SK-N-SH (cell line): ENCODE measurements around the gene SLC4A2. TPM values are rescaled to one million over a fixed set of nuclear protein-coding genes. Genes with fewer than 3 reads are reported as not detected.

Source experiments
- CTCF ChIA-PET: fragments of 300-600, 350-600 bp; formaldehyde crosslinking; extraction: SDS; loops from one replicate; lab custom pipeline; 2021; lab: Yijun Ruan, JAX
- POLR2A ChIA-PET: fragments of 350-600 bp; sonication (Branson Sonifier 250); formaldehyde crosslinking; extraction: SDS; loops from one replicate; lab custom pipeline; 2020; ENCODE audit warnings: antibody characterized with exemption, inconsistent platforms; lab: Yijun Ruan, JAX
- DNase-seq: peaks from one replicate; pipeline ENCODE4 v3.0.0; 2012
- H2AFZ ChIP-seq: fragments of 200-600 bp; sonication (generic); 2 replicates; pipeline ENCODE4 v1.8.1; 2016; ENCODE audit warnings: antibody characterized with exemption, mild to moderate bottlenecking, low read depth
- H3F3A ChIP-seq: fragments of 200-600 bp; sonication (generic); replicated peaks from 2 replicates; pipeline ENCODE3; 2016; ENCODE audit warnings: antibody characterized with exemption, mild to moderate bottlenecking; ENCODE audit not compliant: insufficient read depth
- H3K27ac ChIP-seq, 2 experiments: fragments of 200-500 bp in 1 of 2; fragments of 200-600 bp in 1 of 2; sonication (Bioruptor generic) in 1 of 2; sonication (generic), shearing (Covaris generic) in 1 of 2; 2 replicates each; pipeline versions ENCODE4 v1.5.1 to v1.6.1; 2014 to 2016; ENCODE audit warnings: low read depth in 2 of 2, inconsistent platforms in 1 of 2, low read length in 1 of 2, mild to moderate bottlenecking in 1 of 2, mixed read lengths in 1 of 2
- H3K27me3 ChIP-seq: fragments of 200-600 bp; sonication (generic), shearing (Covaris generic); 2 replicates; pipeline ENCODE4 v1.6.1; 2016; ENCODE audit warnings: mixed run types; ENCODE audit not compliant: insufficient read depth
- H3K36me3 ChIP-seq, 2 experiments: fragments of 200-500 bp in 1 of 2; fragments of 200-600 bp in 1 of 2; sonication (Bioruptor generic) in 1 of 2; sonication (generic) in 1 of 2; replicated peaks in 1 of 2; 2 replicates each; pipeline versions ENCODE3 to v1.5.1; 2014 to 2016; ENCODE audit warnings: low read length in 1 of 2, mild to moderate bottlenecking in 1 of 2; ENCODE audit not compliant: insufficient read depth in 2 of 2, control insufficient read depth in 1 of 2
- H3K4me1 ChIP-seq, 2 experiments: fragments of 200-500 bp in 1 of 2; fragments of 200-600 bp in 1 of 2; sonication (Bioruptor generic) in 1 of 2; sonication (generic), shearing (Covaris generic) in 1 of 2; 2 replicates each; pipeline versions ENCODE4 v1.5.1 to v1.6.1; 2014 to 2016; ENCODE audit warnings: low read depth in 1 of 2, low read length in 1 of 2, mixed run types in 1 of 2; ENCODE audit not compliant: insufficient read depth in 2 of 2, control insufficient read depth in 1 of 2
- H3K4me2 ChIP-seq: fragments of 200-600 bp; sonication (generic), shearing (Covaris generic); 2 replicates; pipeline ENCODE4 v1.6.1; 2017; ENCODE audit warnings: mixed run types
- H3K4me3 ChIP-seq, 2 experiments: fragments of 200-500 bp in 1 of 2; fragments of 200-600 bp in 1 of 2; sonication (Bioruptor generic) in 1 of 2; sonication (generic), shearing (Covaris generic) in 1 of 2; 2 replicates each; pipeline versions ENCODE4 v1.5.1 to v1.8.1; 2014 to 2016; ENCODE audit warnings: low read depth in 2 of 2, inconsistent platforms in 1 of 2, low read length in 1 of 2, mild to moderate bottlenecking in 1 of 2, mixed read lengths in 1 of 2, moderate library complexity in 1 of 2
- H3K79me2 ChIP-seq: fragments of 200-600 bp; sonication (generic); 2 replicates; pipeline ENCODE4 v1.8.1; 2017; ENCODE audit warnings: mild to moderate bottlenecking; ENCODE audit not compliant: insufficient read depth
- H3K9ac ChIP-seq: fragments of 200-600 bp; sonication (generic); 2 replicates; pipeline ENCODE4 v1.6.1; 2017; ENCODE audit warnings: mixed run types
- H3K9me2 ChIP-seq: fragments of 200-600 bp; sonication (generic); 2 replicates; pipeline ENCODE4 v1.6.1; 2017; ENCODE audit warnings: mixed run types
- H3K9me3 ChIP-seq: fragments of 200-600 bp; sonication (generic); 2 replicates; pipeline ENCODE4 v1.6.1; 2017; ENCODE audit warnings: mixed run types, mild to moderate bottlenecking, moderate library complexity
- H4K20me1 ChIP-seq: fragments of 200-600 bp; sonication (generic); 2 replicates; pipeline ENCODE4 v1.6.1; 2017; ENCODE audit warnings: mild to moderate bottlenecking, mixed run types; ENCODE audit not compliant: insufficient read depth
- CHD2 ChIP-seq: fragments of 150-350 bp; IDR thresholded peaks from 2 replicates; pipeline ENCODE4 v1.6.1; 2018; ENCODE audit warnings: low read length; ENCODE audit not compliant: partially characterized antibody
- EP300 ChIP-seq, 2 experiments: IDR thresholded peaks; 2 replicates each; pipeline versions ENCODE4 v1.4.0 to v1.6.1; 2012; ENCODE audit warnings: borderline replicate concordance in 1 of 2, low read depth in 1 of 2, low read length in 1 of 2
- FOSL2 ChIP-seq: IDR thresholded peaks from 2 replicates; pipeline ENCODE4 v1.4.0; 2012; ENCODE audit warnings: low read depth, mild to moderate bottlenecking, moderate library complexity, borderline replicate concordance
- FOXM1 ChIP-seq: IDR thresholded peaks from 2 replicates; pipeline ENCODE4 v1.4.0; 2012; ENCODE audit warnings: low read depth, mild to moderate bottlenecking
- GABPA ChIP-seq: IDR thresholded peaks from 2 replicates; pipeline ENCODE4 v1.4.0; 2012; ENCODE audit warnings: low read depth, mild to moderate bottlenecking
- GATA2 ChIP-seq: sonication (generic); formaldehyde crosslinking; IDR thresholded peaks from 2 replicates; pipeline ENCODE4 v1.5.0; 2020; ENCODE audit warnings: mild to moderate bottlenecking, missing genetic modification reagents
- NFIC ChIP-seq: IDR thresholded peaks from 2 replicates; pipeline ENCODE4 v1.4.0; 2012; ENCODE audit warnings: borderline replicate concordance
- NRF1 ChIP-seq: IDR thresholded peaks from 2 replicates; pipeline ENCODE4 v1.6.1; 2012; ENCODE audit warnings: low read depth, mild to moderate bottlenecking, low read length
- PBX3 ChIP-seq: IDR thresholded peaks from 2 replicates; pipeline ENCODE4; 2012
- POLR2AphosphoS5 ChIP-seq: IDR thresholded peaks from 2 replicates; pipeline ENCODE4 v1.6.1; 2012; ENCODE audit warnings: low read depth, low read length
- RAD21 ChIP-seq: IDR thresholded peaks from 2 replicates; pipeline ENCODE4 v1.6.1; 2012; ENCODE audit warnings: mild to moderate bottlenecking, low read length
- RCOR1 ChIP-seq: fragments of 150-350 bp; IDR thresholded peaks from 2 replicates; pipeline ENCODE4 v1.6.1; 2017; ENCODE audit warnings: antibody characterized with exemption, low read length
- SIN3A ChIP-seq: IDR thresholded peaks from 2 replicates; pipeline ENCODE4 v1.6.1; 2012; ENCODE audit warnings: low read depth, mild to moderate bottlenecking, low read length, moderate library complexity, borderline replicate concordance
- SMC3 ChIP-seq: IDR thresholded peaks from 2 replicates; pipeline ENCODE4 v1.6.1; 2012; ENCODE audit warnings: low read depth, low read length, improper control_type of control experiment
- TCF12 ChIP-seq: IDR thresholded peaks from 2 replicates; pipeline ENCODE4 v1.4.0; 2012
- TEAD4 ChIP-seq: IDR thresholded peaks from 2 replicates; pipeline ENCODE4 v1.4.0; 2012; ENCODE audit warnings: mild to moderate bottlenecking, borderline replicate concordance; ENCODE audit not compliant: insufficient read depth
- WGBS: methylation state at CpG from one replicate; pipeline ENCODE4 v1.1.6; 2017; ENCODE audit warnings: low lambda C conversion rate; 5-methylcytosine and 5-hydroxymethylcytosine counted together
- polyA plus RNA-seq, 3 experiments: library from polyadenylated mRNA; depleted of rRNA; stranded (reverse); fragments of >200 nt; gene quantifications; 2 replicates each; pipeline ENCODE4 v1.2.3, GENCODE V29; 2012
- TF ChIP-seq, protein P1 (sequence below): IDR thresholded peaks from 2 replicates; pipeline ENCODE4 v1.4.0; 2012; ENCODE audit warnings: low read depth, borderline replicate concordance
- TF ChIP-seq, protein P2 (sequence below): IDR thresholded peaks from 2 replicates; pipeline ENCODE4 v1.6.1; 2012; ENCODE audit warnings: mild to moderate bottlenecking, low read depth, low read length, moderate library complexity
- TF ChIP-seq, protein P3 (sequence below): IDR thresholded peaks from 2 replicates; pipeline ENCODE4 v1.4.0; 2012; ENCODE audit warnings: low read depth

SLC4A2 gene
- polyA plus RNA-seq, 1 of the 3 experiments (the other 2 are of a cell fraction): 167 TPM

- TF ChIP-seq NRF1: peak; percentile 46; the same call in 1 of the 2 replicates
- TF ChIP-seq NFIC: no peak; the same call in 1 of the 2 replicates
- TF ChIP-seq, protein P1, sequence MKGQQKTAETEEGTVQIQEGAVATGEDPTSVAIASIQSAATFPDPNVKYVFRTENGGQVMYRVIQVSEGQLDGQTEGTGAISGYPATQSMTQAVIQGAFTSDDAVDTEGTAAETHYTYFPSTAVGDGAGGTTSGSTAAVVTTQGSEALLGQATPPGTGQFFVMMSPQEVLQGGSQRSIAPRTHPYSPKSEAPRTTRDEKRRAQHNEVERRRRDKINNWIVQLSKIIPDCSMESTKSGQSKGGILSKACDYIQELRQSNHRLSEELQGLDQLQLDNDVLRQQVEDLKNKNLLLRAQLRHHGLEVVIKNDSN: no peak
- TF ChIP-seq, protein P2, sequence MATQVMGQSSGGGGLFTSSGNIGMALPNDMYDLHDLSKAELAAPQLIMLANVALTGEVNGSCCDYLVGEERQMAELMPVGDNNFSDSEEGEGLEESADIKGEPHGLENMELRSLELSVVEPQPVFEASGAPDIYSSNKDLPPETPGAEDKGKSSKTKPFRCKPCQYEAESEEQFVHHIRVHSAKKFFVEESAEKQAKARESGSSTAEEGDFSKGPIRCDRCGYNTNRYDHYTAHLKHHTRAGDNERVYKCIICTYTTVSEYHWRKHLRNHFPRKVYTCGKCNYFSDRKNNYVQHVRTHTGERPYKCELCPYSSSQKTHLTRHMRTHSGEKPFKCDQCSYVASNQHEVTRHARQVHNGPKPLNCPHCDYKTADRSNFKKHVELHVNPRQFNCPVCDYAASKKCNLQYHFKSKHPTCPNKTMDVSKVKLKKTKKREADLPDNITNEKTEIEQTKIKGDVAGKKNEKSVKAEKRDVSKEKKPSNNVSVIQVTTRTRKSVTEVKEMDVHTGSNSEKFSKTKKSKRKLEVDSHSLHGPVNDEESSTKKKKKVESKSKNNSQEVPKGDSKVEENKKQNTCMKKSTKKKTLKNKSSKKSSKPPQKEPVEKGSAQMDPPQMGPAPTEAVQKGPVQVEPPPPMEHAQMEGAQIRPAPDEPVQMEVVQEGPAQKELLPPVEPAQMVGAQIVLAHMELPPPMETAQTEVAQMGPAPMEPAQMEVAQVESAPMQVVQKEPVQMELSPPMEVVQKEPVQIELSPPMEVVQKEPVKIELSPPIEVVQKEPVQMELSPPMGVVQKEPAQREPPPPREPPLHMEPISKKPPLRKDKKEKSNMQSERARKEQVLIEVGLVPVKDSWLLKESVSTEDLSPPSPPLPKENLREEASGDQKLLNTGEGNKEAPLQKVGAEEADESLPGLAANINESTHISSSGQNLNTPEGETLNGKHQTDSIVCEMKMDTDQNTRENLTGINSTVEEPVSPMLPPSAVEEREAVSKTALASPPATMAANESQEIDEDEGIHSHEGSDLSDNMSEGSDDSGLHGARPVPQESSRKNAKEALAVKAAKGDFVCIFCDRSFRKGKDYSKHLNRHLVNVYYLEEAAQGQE: no peak; the same call in 1 of the 2 replicates
- peak in 1 of 2 experiments; percentile 34; a peak in 1 of 4 replicates for TF ChIP-seq EP300 (IDR thresholded peaks at IDR 0.05; ENCODE audit: borderline replicate concordance in 1 of 2, low read depth in 1 of 2, low read length in 1 of 2)
- peak; percentile 30; the same call in 1 of the 2 replicates for TF ChIP-seq RCOR1
- TF ChIP-seq, all 33 proteins: peak for 16
Measured at GRCh38 chr7:151080522-151081169, 21.3 kb downstream of the SLC4A2 start, which contains the start of gene FASTK (continued).

DNA sequence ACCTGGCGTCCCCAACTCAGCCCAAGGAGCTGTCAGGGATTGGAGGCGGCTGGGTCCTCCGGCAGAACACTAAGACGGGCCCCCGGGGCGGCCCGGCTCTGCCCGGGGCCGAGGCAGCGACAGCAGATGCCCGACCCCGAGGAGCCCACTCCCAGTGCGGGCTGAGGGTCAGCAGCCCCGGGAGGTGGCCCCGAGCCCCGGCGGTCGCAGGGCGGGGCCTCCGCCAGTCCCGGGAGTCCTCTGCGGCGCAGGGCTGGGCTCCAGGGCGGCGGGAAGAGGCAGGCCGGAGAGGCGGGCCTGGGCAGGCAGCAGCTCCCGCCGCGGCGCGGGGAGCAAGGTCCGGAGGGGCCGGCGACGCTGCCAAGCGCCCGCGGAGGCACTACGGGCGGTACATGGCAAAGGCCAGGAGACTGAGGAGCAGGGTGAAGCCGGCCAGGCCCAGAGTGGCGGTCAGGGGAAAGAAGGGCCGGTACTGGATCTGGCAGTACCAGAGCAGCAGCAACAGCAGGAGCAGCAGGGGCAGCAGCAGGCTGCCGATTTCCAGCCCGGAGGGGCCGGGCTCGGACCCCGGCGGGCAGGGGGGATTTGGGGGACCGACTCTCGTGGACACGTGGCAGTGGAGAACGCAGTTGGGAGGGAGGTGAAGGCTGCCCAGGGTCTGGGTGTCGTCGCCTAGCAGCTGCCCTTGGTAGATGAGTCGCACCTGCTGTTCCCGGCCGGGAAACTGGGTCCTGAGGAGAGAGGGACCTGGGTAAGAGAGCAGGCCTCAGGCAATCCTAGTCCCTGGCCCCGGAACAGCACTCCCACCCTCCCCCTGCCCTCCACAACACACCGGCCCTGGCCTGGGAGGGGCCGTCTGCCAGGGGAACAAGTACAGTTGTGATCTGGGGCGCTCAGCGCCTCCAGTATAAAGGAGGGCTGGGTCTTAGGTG is 22.0 kb downstream of the SLC4A2 start:
- ChIA-PET POLR2A (interaction anchor here (0.6 to 1.5 kb wide), 8 partner anchors 13 to 151 kb away, joined by 3 to 7 read pairs (median 4); partner anchors contain the start of genes ABCB8 and CHPF2), CTCF (interaction anchor here (0.7 to 21.3 kb wide), 6 partner anchors 13 to 70 kb away, joined by 3 to 474 read pairs (median 8); partner anchors contain the start of genes CDK5 and SLC4A2)
- peak overlapping the region; percentile 78 to 92 for H3K27ac ChIP-seq
- H3K4me3 ChIP-seq: peak overlapping the region; percentile 94 to 99
- peaks cover 7 to 38% of the 10 kb centered on the region in 2 experiments for H3K36me3 ChIP-seq
- TF ChIP-seq CHD2 (no peak), SMC3 (no peak), TCF12 (no peak), RAD21 (no peak), SIN3A (no peak), GABPA (no peak), POLR2AphosphoS5 (no peak), PBX3 (no peak), GATA2 (no peak), TEAD4 (no peak), FOSL2 (no peak), FOXM1 (no peak)
- TF ChIP-seq, protein P3, sequence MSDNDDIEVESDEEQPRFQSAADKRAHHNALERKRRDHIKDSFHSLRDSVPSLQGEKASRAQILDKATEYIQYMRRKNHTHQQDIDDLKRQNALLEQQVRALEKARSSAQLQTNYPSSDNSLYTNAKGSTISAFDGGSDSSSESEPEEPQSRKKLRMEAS: no peak
- TF ChIP-seq, protein P1: no peak
- H3K79me2 ChIP-seq: peaks cover 48% of the 10 kb centered on the region
- DNase-seq: peak; percentile 63
- H2AFZ ChIP-seq: 0 out of 2 replicates have a peak overlapping the region, but pooled peaks have one; percentile 24
- no peaks in the 10 kb centered on the region for H3K9me3 ChIP-seq
- H3K9ac ChIP-seq: peak overlapping the region; percentile 96
- no peaks in the 10 kb centered on the region; the same call in 1 of the 2 replicates for H4K20me1 ChIP-seq
- no peaks in the 10 kb centered on the region for H3K27me3 ChIP-seq
- peaks cover 41% of the 10 kb centered on the region for H3F3A ChIP-seq
- H3K9me2 ChIP-seq: no peaks in the 10 kb centered on the region
- peak overlapping the region; percentile 98 for H3K4me2 ChIP-seq
- WGBS: 49% methylated on average over 47 of the region's 64 CpGs
- H3K4me1 ChIP-seq: peaks cover 31 to 51% of the 10 kb centered on the region in 2 experiments
